ENCODE measurements around the gene KRTAP9-9. TPM values are rescaled to one million over a fixed set of nuclear protein-coding genes. Genes with fewer than 3 reads are reported as not detected.

The KRTAP9-9 gene
- total RNA-seq, 1 experiment from 2014 or later: not detected

DNA sequence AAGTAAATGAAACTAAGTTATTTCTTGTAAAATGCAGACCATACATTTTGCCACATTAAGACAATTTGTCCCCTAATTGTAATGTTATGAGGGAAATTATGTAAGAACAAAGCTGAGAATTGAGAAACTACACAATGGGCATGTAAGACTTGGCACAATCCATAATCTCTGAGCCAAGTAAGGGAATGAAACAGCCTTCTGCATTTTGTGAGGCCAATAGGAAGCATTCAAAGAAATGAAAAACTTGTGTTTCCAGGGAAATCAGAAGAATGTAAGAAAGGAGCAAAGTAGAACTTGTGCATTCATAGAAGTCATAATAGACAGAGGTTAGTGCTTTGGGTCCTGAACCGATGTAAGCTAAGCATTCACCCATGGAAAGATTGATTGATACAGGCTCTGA is 3.9 kb upstream of the KRTAP9-9 start:
- Histone ChIP-seq H3K9ac (ENCODE audit: extremely low read depth, insufficient read length, low read length) (no peak overlapping the region), H4K8ac (replicated peaks; ENCODE audit: insufficient read length, low read depth, low read length) (no peak overlapping the region), H3K14ac (ENCODE audit: insufficient read depth, low read length) (no peak overlapping the region), H3K56ac (ENCODE audit: insufficient read length, low read depth, low read length) (no peak overlapping the region), H2BK20ac (ENCODE audit: low read depth, low read length, poor library complexity, severe bottlenecking) (no peak overlapping the region), H2BK15ac (ENCODE audit: low read depth, low read length) (no peak overlapping the region), H3K27me3 (ENCODE audit: insufficient read depth, low read length) (no peaks in the 10 kb centered on the region), H3K79me2 (ENCODE audit: insufficient read depth, low read length) (no peaks in the 10 kb centered on the region), H3K79me1 (ENCODE audit: insufficient read depth, low read depth, low read length, poor library complexity, severe bottlenecking) (no peaks in the 10 kb centered on the region), H4K91ac (ENCODE audit: insufficient read length, low read depth, low read length) (no peak overlapping the region), H4K5ac (ENCODE audit: insufficient read length, low read depth, low read length) (no peak overlapping the region), H3K23ac (ENCODE audit: insufficient read length, low read depth, low read length) (no peak overlapping the region), H3K4me2 (ENCODE audit: insufficient read depth, insufficient read length, low read length) (no peak overlapping the region), H3K4me1 (ENCODE audit: insufficient read depth, low read length) (no peaks in the 10 kb centered on the region), H3K9me3 (ENCODE audit: control insufficient read depth, low read depth, low read length) (no peaks in the 10 kb centered on the region), H4K20me1 (ENCODE audit: control insufficient read depth, insufficient read depth, insufficient read length) (no peaks in the 10 kb centered on the region), H3K23me2 (ENCODE audit: insufficient read length, low read depth, low read length, poor library complexity, severe bottlenecking) (no peaks in the 10 kb centered on the region), H2AK5ac (ENCODE audit: insufficient read length, low read length) (no peak overlapping the region), H2BK5ac (ENCODE audit: insufficient read length, low read length) (no peak overlapping the region), H2AFZ (ENCODE audit: low read length) (no peak overlapping the region), H3T11ph (ENCODE audit: low read length) (no peak overlapping the region), H3K18ac (ENCODE audit: insufficient read length, low read depth, low read length) (no peak overlapping the region), H3K27ac (ENCODE audit: insufficient read length, low read depth, low read length) (no peak overlapping the region), H2BK12ac (ENCODE audit: insufficient read length, low read depth, low read length) (no peak overlapping the region), H3K4ac (ENCODE audit: low read depth, low read length) (no peak overlapping the region), H2BK120ac (ENCODE audit: low read depth, low read length, poor library complexity, severe bottlenecking) (no peak overlapping the region)
- no peaks in the 10 kb centered on the region for H3K36me3 Mint-ChIP-seq (ENCODE audit: insufficient read depth in 1 of 3, low read depth in 3 of 3)
- H3K4me1 Mint-ChIP-seq: peaks cover 15 to 16% of the 10 kb centered on the region in 2 experiments
- no CpG with 5 or more reads among the region's 1 CpG for WGBS (ENCODE audit: extremely low coverage, insufficient read length, low lambda C conversion rate)
- H3K4me3 Mint-ChIP-seq: no peak overlapping the region
- no peak overlapping the region for H3K27ac Mint-ChIP-seq
- peaks cover 18% of the 10 kb centered on the region for H3K27me3 Mint-ChIP-seq (ENCODE audit: low read depth)
- no peaks in the 10 kb centered on the region; a peak in 1 of 5 replicates for H3K9me3 Mint-ChIP-seq
- no peak for DNase-seq
- TF ChIP-seq, protein P1, sequence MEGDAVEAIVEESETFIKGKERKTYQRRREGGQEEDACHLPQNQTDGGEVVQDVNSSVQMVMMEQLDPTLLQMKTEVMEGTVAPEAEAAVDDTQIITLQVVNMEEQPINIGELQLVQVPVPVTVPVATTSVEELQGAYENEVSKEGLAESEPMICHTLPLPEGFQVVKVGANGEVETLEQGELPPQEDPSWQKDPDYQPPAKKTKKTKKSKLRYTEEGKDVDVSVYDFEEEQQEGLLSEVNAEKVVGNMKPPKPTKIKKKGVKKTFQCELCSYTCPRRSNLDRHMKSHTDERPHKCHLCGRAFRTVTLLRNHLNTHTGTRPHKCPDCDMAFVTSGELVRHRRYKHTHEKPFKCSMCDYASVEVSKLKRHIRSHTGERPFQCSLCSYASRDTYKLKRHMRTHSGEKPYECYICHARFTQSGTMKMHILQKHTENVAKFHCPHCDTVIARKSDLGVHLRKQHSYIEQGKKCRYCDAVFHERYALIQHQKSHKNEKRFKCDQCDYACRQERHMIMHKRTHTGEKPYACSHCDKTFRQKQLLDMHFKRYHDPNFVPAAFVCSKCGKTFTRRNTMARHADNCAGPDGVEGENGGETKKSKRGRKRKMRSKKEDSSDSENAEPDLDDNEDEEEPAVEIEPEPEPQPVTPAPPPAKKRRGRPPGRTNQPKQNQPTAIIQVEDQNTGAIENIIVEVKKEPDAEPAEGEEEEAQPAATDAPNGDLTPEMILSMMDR (conservative IDR thresholded peaks at IDR 0.05): no peak
